OCI-LY1 (cell line): Measurements from ENCODE around the gene CEP135.

Experiments
- CTCF ChIP-seq: fragments of 200-600 bp; sonication (generic), shearing (Covaris generic); IDR thresholded peaks from 2 replicates; pipeline ENCODE4 v1.5.1; 2017; ENCODE audit warnings: mild to moderate bottlenecking, antibody characterized with exemption, low read length, moderate library complexity, mixed read lengths
- EZH2 ChIP-seq: fragments of 200-600 bp; sonication (generic), shearing (Covaris generic); IDR thresholded peaks from 2 replicates; pipeline ENCODE4 v1.8.0; 2017; ENCODE audit warnings: borderline replicate concordance, mixed run types, mild to moderate bottlenecking, antibody characterized with exemption, low read length, moderate library complexity, mixed read lengths

GRCh38 chr4:55947254-55947882, 1.4 kb upstream of the CEP135 start:
- TF ChIP-seq EZH2 (no peak), CTCF (no peak)
